ENCODE data around the gene SHD.

The SHD gene

DNA sequence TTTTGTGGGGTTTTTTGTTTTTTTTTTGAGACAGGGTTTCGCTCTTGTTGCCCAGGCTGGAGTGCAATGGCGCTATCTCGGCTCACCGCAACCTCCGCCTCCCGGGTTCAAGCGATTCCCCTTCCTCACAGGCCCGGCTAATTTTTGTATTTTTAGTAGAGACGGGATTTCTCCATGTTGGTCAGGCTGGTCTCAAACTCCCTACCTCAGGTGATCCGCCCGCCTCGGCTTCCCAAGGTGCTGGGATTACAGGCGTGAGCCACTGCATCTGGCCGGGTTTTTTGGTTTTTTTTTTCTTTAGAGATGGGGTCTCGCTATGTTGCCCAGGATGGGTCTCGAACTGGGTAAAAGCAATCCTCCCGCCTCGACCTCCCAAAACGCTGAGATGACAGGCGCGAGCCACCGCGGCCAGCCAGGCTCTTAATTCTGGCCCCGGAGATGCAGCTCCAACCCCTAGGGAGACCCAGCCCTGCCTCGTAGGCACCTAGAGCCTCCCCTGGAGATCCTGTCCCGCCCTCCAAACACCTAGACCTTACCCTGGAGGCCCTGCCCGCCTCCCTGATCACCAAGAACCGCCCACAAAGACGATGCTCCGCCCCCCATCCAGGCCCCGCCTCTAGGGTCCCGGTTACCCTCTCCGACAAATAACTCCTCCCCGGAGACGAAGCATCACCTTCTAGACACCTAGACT, 50.1 kb downstream of the SHD start:
- DNase-seq, result peak; percentile 66

DNA sequence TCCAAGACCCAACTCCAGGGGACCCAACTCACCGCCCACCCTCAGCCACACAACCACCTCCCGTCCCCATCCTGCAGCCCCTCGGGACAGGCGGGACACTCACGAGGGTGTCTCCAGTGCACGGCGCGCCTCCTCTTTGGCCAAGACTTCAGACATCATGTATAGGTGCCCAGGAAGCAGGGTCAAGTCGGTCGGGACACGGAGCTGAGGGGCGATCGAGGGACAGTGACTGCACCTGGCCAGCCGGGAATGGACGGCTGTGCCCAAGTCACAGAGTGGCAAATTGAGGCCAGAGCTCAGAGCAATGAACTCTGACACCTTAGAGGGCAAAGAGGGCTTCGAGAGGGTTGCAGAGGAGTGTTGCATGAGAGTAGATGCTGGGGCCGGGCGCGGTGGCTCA, 50.8 kb downstream of the SHD start:
- no peak for DNase-seq

DNA sequence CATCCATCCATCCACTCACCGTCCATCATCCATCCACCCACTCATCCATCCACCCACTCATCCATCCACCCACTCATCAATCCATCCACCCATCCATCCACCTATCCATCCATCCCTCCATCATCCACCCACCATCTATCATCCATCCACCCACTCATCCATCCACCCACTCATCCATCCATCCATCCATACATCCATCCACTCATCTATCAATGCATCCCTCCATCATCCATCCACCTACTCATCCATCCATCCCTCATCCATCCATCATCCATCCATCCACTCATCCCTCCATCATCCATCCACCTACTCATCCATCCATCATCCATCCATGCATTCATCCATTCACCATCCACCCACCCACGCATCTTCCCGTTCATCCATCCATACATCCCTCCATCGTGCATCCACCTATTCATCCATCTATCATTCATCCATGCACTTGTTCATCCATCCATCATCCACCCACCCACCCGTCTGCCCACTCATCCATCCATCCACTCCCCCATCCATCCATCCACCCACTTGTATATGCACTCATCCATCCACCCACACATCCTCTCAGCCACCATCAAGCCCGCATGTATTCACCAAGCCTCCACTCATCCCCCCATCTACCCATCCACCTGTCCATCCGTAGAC, 56.0 kb downstream of the SHD start:
- no peak for DNase-seq

DNA sequence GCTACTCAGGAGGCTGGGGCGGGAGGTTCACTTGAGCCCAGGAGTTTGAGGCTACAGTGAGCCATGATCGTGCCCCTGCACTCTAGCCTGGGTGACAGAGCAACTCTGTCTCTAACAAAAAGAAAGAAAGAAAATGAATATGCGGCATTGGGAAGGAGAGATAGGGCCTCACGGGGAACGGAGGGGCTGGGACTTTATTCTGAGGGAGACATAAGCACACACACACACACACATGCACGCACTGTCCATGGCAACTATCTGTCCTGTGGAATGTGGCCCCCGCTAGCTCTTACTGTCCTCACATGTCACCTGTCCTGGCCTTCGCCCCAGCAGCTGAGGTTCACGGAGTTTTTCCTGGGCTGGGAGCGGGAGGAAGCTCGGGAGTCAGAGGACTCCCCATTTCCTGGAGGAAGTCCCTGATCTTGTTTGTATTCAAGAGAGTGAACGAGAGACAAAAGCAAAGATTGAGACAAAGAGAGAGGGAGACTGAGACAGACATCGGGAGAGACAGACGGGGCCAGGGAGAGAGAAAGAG, 58.9 kb downstream of the SHD start:
- DNase-seq, result no peak

DNA sequence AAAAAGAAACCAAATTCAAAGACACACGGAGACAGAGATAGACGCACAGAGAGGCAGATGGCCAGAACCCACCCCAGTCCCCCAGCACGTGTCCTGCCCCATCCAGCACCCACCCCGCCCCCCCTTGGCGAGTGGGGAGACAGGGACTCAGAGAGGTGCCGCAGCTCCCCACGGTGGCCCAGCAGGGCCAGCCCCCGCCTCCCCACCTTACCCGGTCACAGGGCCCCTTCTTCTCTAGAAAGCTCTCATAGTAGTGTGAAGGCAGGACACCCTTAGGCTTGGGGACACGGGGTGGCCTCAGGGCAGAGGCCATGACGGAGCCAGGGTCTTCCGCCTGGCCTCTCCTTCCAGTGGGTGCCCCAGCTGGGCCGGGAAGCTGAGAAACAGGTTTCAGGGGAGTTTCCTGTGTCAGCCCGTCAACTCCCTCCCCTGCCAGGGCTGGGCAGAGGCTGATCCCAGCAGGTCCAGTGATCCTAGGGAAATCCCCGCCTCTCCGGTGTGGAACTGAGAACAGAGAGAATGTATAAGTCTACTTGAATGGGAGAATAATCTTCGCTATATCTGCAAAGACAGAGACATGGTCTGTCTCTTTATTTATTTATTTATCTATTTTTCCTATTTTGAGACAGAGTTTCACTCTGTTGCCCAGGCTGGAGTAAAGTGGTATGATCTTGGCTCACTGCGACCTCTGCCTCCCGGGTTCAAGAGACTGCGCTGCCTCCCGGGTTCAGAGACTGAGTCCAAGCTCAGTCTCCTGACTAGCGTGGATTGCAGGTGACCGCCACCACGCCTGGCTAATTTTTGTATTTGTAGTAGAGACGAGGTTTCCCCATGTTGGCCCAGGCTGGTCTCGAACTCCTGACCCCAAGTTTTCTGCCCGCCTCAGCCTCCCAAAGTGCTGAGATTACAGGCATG, 59.6 kb downstream of the SHD start, which contains the start of gene STAP2:
Gene STAP2 (minus strand): TSS at position 387 of the 915 bp plus-strand sequence. CDS start 74 bp downstream, at position 313.
- peak; percentile 27 for DNase-seq

Measured in activated CD4-positive, alpha-beta T cell treated with anti-CD3 and anti-CD28 coated beads, Interleukin-2, Interleukin-6, amounts not matched to agents 100 ng/mL and 50 ng/mL, durations not matched to agents 16 hours and 8 hours (primary cell).